HEK293 (cell line): ENCODE data around the gene KLF4.

Source experiments
- CTCF ChIA-PET: fragments of 350-600 bp; formaldehyde crosslinking; extraction: SDS; loops from one replicate; lab custom pipeline; 2021; ENCODE audit warnings: antibody characterized with exemption; lab: Yijun Ruan, JAX
- POLR2A ChIA-PET: fragments of 300-600 bp; formaldehyde crosslinking; extraction: SDS; loops from one replicate; lab custom pipeline; 2020; ENCODE audit warnings: antibody characterized with exemption, inconsistent platforms; lab: Yijun Ruan, JAX
- H3K27ac ChIP-seq: fragments of 200-500 bp; sonication (Bioruptor generic); 2 replicates; pipeline ENCODE4 v1.5.1; 2014; ENCODE audit warnings: low read depth, low read length, control low read depth, inconsistent platforms; ENCODE audit errors: extremely low read depth
- H3K36me3 ChIP-seq, 2 experiments: fragments of 200-500 bp in 1 of 2; sonication (Bioruptor generic) in 1 of 2; 1 replicate in 1 of 2; 2 replicates in 1 of 2; pipeline ENCODE4 v1.5.1; 2014 to 2017; ENCODE audit warnings: inconsistent platforms in 2 of 2, low read length in 2 of 2; ENCODE audit not compliant: control insufficient read depth in 2 of 2, insufficient read depth in 1 of 2
- H3K4me1 ChIP-seq: fragments of 200-500 bp; sonication (Bioruptor generic); 2 replicates; pipeline ENCODE4 v1.5.1; 2014; ENCODE audit warnings: mild to moderate bottlenecking, low read length, inconsistent platforms; ENCODE audit not compliant: control insufficient read depth, insufficient read depth
- H3K4me3 ChIP-seq: 2 replicates; pipeline ENCODE4 v1.5.1; 2011; ENCODE audit warnings: low read depth, mild to moderate bottlenecking, control low read depth, low read length, moderate library complexity
- H3K9me3 ChIP-seq: fragments of 200-500 bp; sonication (Bioruptor generic); 2 replicates; pipeline ENCODE4 v1.5.1; 2014; ENCODE audit warnings: low read depth, low read length, inconsistent platforms; ENCODE audit not compliant: control insufficient read depth, insufficient read depth
- PRDM1 ChIP-seq: fragments of 450-650 bp; formaldehyde crosslinking; IDR thresholded peaks from 2 replicates; pipeline ENCODE4; 2016; ENCODE audit warnings: missing biosample characterization, missing genetic modification characterization
- SP3 ChIP-seq: fragments of 450-650 bp; formaldehyde crosslinking; IDR thresholded peaks from 2 replicates; pipeline ENCODE4 v1.5.1; 2016; ENCODE audit warnings: missing biosample characterization, missing genetic modification characterization
- ZBTB10 ChIP-seq: fragments of 450-650 bp; formaldehyde crosslinking; IDR thresholded peaks from 2 replicates; pipeline ENCODE4 v1.5.1; 2016; ENCODE audit warnings: missing biosample characterization, missing genetic modification characterization
- ZBTB8A ChIP-seq: fragments of 450-650 bp; formaldehyde crosslinking; IDR thresholded peaks from 2 replicates; pipeline ENCODE4 v1.5.1; 2016; ENCODE audit warnings: missing biosample characterization, missing genetic modification characterization
- ZEB2 ChIP-seq: fragments of 450-650 bp; formaldehyde crosslinking; IDR thresholded peaks from 2 replicates; pipeline ENCODE4 v1.5.1; 2016; ENCODE audit warnings: missing biosample characterization, missing genetic modification characterization
- ZNF248 ChIP-seq: fragments of 450-650 bp; formaldehyde crosslinking; IDR thresholded peaks from 2 replicates; pipeline ENCODE4 v1.5.1; 2017; ENCODE audit warnings: missing biosample characterization, missing genetic modification characterization
- ZNF302 ChIP-seq: fragments of 450-650 bp; formaldehyde crosslinking; IDR thresholded peaks from 2 replicates; pipeline ENCODE4 v1.5.1; 2016; ENCODE audit warnings: missing biosample characterization, missing genetic modification characterization, low read depth
- ZNF335 ChIP-seq: fragments of 450-650 bp; formaldehyde crosslinking; conservative IDR thresholded peaks from 2 replicates; pipeline ENCODE4 v1.5.1; 2016; ENCODE audit warnings: missing biosample characterization, missing genetic modification characterization
- ZNF555 ChIP-seq: fragments of 450-650 bp; formaldehyde crosslinking; conservative IDR thresholded peaks from 2 replicates; pipeline ENCODE4 v1.5.1; 2017; ENCODE audit warnings: missing biosample characterization, mild to moderate bottlenecking, missing genetic modification characterization, inconsistent platforms
- ZNF580 ChIP-seq: fragments of 450-650 bp; formaldehyde crosslinking; IDR thresholded peaks from 2 replicates; pipeline ENCODE4 v1.5.1; 2016; ENCODE audit warnings: missing biosample characterization, missing genetic modification characterization
- ZNF621 ChIP-seq: fragments of 450-650 bp; formaldehyde crosslinking; IDR thresholded peaks from 2 replicates; pipeline ENCODE4 v1.5.1; 2017; ENCODE audit warnings: missing biosample characterization, missing genetic modification characterization
- ZNF654 ChIP-seq: fragments of 450-650 bp; formaldehyde crosslinking; IDR thresholded peaks from 2 replicates; pipeline ENCODE4 v1.5.1; 2016; ENCODE audit warnings: low read depth, missing biosample characterization, missing genetic modification characterization
- ZNF701 ChIP-seq: fragments of 450-650 bp; formaldehyde crosslinking; IDR thresholded peaks from 2 replicates; pipeline ENCODE4 v1.5.1; 2016; ENCODE audit warnings: missing biosample characterization, missing genetic modification characterization
- ZNF776 ChIP-seq: fragments of 450-650 bp; formaldehyde crosslinking; IDR thresholded peaks from 2 replicates; pipeline ENCODE4 v1.5.0; 2017; ENCODE audit warnings: missing biosample characterization, missing genetic modification characterization, borderline replicate concordance
- ZSCAN23 ChIP-seq: fragments of 450-650 bp; formaldehyde crosslinking; IDR thresholded peaks from 2 replicates; pipeline ENCODE4 v1.5.1; 2016; ENCODE audit warnings: missing biosample characterization, missing genetic modification characterization
- TF ChIP-seq, protein P1 (sequence below): fragments of 450-650 bp; formaldehyde crosslinking; IDR thresholded peaks from 2 replicates; pipeline ENCODE4 v1.5.1; 2017; ENCODE audit warnings: missing biosample characterization, missing genetic modification characterization
- TF ChIP-seq, protein P2 (sequence below): fragments of 450-650 bp; formaldehyde crosslinking; IDR thresholded peaks from 2 replicates; pipeline ENCODE4 v1.5.1; 2016; ENCODE audit warnings: missing biosample characterization, missing genetic modification characterization
- TF ChIP-seq, protein P3 (sequence below): fragments of 450-650 bp; formaldehyde crosslinking; IDR thresholded peaks from 2 replicates; pipeline ENCODE4 v1.5.1; 2016; ENCODE audit warnings: missing biosample characterization, missing genetic modification characterization

The KLF4 gene

DNA sequence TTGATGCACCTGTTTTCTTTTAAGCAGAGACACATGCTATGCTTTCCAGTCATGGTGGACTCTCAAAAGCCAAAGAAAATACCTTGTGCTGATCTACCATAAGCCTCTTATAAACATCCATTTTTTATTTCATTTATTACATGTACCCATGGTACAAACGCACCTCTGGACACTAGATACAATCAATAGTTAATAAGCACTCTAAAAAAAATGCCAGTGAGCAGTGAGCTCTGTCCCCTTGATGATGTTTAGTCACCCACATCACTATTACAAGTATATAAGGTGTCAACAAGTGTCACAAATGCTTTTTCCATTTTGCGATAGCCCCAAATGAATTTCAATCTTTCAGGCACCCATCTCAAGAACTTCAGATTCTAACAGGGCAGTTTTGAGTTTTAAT is 5.9 kb downstream of the KLF4 start:
- Histone ChIP-seq H3K27ac (no peak overlapping the region), H3K36me3 (peaks cover 0 to 33% of the 10 kb centered on the region in 2 experiments; a peak in 1 of 3 replicates), H3K4me3 (no peak overlapping the region), H3K9me3 (no peaks in the 10 kb centered on the region), H3K4me1 (peaks cover 4% of the 10 kb centered on the region; the same call in 1 of the 2 replicates)
- CTCF ChIA-PET, result interaction anchor here (0.5 to 3.2 kb wide), 19 partner anchors 11 to 1280 kb away, joined by 3 to 25 read pairs (median 4); no protein-coding TSS in a partner anchor
- TF ChIP-seq ZSCAN23 (tag by site-specific recombination) (no peak), ZBTB10 (tag by site-specific recombination) (no peak)
- POLR2A ChIA-PET, result no interaction called here

GRCh38 chr9:107481035-107481434 is 8.5 kb downstream of the KLF4 start:
- ChIA-PET POLR2A (no interaction called here), CTCF (interaction anchor here (0.8 to 1.3 kb wide), 2 partner anchors 16 to 263 kb away, joined by 3 to 5 read pairs; no protein-coding TSS in a partner anchor)
- peak; percentile 15; the same call in 1 of the 2 replicates for TF ChIP-seq ZNF654
- TF ChIP-seq ZNF335 (tag by site-specific recombination), result 0 out of 2 replicates have a peak, but pooled peaks have one; percentile 17
- TF ChIP-seq ZNF248, result no peak
- TF ChIP-seq ZNF701 (tag by site-specific recombination), result no peak
- TF ChIP-seq, protein P1, sequence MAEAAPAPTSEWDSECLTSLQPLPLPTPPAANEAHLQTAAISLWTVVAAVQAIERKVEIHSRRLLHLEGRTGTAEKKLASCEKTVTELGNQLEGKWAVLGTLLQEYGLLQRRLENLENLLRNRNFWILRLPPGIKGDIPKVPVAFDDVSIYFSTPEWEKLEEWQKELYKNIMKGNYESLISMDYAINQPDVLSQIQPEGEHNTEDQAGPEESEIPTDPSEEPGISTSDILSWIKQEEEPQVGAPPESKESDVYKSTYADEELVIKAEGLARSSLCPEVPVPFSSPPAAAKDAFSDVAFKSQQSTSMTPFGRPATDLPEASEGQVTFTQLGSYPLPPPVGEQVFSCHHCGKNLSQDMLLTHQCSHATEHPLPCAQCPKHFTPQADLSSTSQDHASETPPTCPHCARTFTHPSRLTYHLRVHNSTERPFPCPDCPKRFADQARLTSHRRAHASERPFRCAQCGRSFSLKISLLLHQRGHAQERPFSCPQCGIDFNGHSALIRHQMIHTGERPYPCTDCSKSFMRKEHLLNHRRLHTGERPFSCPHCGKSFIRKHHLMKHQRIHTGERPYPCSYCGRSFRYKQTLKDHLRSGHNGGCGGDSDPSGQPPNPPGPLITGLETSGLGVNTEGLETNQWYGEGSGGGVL, result no peak
- no peak for TF ChIP-seq ZNF302 (tag by site-specific recombination)
- TF ChIP-seq, protein P2, sequence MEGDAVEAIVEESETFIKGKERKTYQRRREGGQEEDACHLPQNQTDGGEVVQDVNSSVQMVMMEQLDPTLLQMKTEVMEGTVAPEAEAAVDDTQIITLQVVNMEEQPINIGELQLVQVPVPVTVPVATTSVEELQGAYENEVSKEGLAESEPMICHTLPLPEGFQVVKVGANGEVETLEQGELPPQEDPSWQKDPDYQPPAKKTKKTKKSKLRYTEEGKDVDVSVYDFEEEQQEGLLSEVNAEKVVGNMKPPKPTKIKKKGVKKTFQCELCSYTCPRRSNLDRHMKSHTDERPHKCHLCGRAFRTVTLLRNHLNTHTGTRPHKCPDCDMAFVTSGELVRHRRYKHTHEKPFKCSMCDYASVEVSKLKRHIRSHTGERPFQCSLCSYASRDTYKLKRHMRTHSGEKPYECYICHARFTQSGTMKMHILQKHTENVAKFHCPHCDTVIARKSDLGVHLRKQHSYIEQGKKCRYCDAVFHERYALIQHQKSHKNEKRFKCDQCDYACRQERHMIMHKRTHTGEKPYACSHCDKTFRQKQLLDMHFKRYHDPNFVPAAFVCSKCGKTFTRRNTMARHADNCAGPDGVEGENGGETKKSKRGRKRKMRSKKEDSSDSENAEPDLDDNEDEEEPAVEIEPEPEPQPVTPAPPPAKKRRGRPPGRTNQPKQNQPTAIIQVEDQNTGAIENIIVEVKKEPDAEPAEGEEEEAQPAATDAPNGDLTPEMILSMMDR (tag by site-specific recombination), result peak; percentile 14; the same call in 1 of the 2 replicates
- no peak for TF ChIP-seq ZNF621 (tag by site-specific recombination)
- Histone ChIP-seq H3K4me3 (no peak overlapping the region), H3K36me3 (peaks cover 0 to 13% of the 10 kb centered on the region in 2 experiments; a peak in 1 of 3 replicates), H3K4me1 (peaks cover 4% of the 10 kb centered on the region; the same call in 1 of the 2 replicates), H3K9me3 (no peaks in the 10 kb centered on the region), H3K27ac (no peak overlapping the region)

DNA sequence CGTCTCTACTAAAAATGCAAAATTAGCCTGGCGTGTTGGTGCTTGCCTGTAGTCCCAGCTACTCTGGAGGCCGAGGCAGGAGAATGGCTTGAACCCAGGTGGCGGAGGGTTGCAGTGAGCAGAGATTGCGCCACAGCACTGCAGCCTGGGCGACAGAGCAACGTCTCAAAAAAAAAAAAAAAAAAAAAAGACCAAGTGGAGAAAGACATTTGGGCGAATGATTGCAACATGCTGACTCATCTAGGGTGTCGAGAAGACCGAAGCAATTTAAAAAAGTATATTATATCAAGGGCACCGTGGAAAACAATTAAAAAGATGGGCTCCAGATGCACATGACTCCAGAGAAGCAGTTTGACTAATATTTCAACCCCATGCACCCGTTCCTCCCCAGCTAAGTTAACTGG is 9.2 kb downstream of the KLF4 start:
- peaks cover 4% of the 10 kb centered on the region; the same call in 1 of the 2 replicates for H3K4me1 ChIP-seq
- H3K4me3 ChIP-seq, result no peak overlapping the region
- POLR2A ChIA-PET, result no interaction called here
- H3K36me3 ChIP-seq, result peaks cover 0 to 6% of the 10 kb centered on the region in 2 experiments; a peak in 1 of 3 replicates
- H3K27ac ChIP-seq, result no peak overlapping the region
- H3K9me3 ChIP-seq, result no peaks in the 10 kb centered on the region
- CTCF ChIA-PET, result interaction anchor here (1.3 to 1.7 kb wide), 2 partner anchors 15 to 58 kb away, joined by 3 to 5 read pairs; no protein-coding TSS in a partner anchor
- TF ChIP-seq SP3 (tag by site-specific recombination) (no peak), ZNF776 (no peak), PRDM1 (0 out of 2 replicates have a peak, but pooled peaks have one; percentile 1), ZNF580 (tag by site-specific recombination) (no peak), ZNF555 (tag by site-specific recombination) (no peak), ZEB2 (tag by site-specific recombination) (0 out of 2 replicates have a peak, but pooled peaks have one; percentile 43), ZBTB8A (tag by site-specific recombination) (peak; percentile 24; the same call in 1 of the 2 replicates)
- TF ChIP-seq, protein P3, sequence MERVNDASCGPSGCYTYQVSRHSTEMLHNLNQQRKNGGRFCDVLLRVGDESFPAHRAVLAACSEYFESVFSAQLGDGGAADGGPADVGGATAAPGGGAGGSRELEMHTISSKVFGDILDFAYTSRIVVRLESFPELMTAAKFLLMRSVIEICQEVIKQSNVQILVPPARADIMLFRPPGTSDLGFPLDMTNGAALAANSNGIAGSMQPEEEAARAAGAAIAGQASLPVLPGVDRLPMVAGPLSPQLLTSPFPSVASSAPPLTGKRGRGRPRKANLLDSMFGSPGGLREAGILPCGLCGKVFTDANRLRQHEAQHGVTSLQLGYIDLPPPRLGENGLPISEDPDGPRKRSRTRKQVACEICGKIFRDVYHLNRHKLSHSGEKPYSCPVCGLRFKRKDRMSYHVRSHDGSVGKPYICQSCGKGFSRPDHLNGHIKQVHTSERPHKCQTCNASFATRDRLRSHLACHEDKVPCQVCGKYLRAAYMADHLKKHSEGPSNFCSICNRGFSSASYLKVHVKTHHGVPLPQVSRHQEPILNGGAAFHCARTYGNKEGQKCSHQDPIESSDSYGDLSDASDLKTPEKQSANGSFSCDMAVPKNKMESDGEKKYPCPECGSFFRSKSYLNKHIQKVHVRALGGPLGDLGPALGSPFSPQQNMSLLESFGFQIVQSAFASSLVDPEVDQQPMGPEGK (tag by site-specific recombination), result 0 out of 2 replicates have a peak, but pooled peaks have one; percentile 31
